CD4-positive, alpha-beta T cell treated with Interferon alpha-2 for 1 hour (primary cell): ENCODE data around the gene SETDB2.

ENCODE experiments used
- DNase-seq, 2 donors: peaks; one replicate each; pipeline ENCODE4 v3.0.0-alpha.2; 2020 to 2022

The SETDB2 gene

GRCh38 chr13:49429121-49429520, 15.0 kb upstream of the SETDB2 start:
- no peak for DNase-seq

DNA sequence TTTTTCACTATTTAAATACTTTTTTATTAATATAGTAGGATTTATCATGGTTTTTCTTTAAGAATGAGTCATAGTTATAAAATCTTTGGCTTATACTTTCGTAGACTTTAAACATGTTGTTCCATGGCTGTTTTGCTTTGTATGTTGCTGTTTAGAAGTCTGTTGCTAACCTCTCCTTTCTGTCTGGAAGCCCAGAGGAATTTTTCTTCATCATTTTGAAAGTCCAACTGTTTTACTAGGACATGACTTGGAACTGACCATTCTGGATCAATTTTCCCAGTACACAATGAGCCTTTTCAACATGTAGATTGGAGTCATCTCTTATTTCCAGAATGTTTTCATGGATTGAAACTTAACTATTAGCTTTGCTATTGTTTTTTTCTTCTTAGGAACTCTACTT, 8.1 kb upstream of the SETDB2 start:
- DNase-seq: no peak

DNA sequence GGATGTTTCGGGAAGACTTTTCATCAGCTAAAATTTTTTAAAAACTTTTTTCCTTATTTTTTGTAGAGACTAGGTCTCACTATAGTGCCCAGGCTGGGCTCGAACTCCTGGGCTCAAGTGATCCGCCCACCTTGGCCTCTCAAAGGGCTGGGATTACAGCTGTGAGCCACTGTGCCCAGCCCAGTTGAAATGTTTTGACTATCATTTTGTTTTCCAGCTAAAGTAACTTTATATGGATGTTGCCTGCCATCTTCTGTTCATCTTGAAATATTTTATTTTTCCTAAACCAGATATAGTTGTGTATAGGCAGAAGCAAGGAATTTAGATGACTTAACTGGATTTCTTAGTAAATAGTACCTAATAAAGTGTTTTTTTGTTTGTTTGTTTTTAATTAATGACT, 7.2 kb upstream of the SETDB2 start:
- DNase-seq: no peak

DNA sequence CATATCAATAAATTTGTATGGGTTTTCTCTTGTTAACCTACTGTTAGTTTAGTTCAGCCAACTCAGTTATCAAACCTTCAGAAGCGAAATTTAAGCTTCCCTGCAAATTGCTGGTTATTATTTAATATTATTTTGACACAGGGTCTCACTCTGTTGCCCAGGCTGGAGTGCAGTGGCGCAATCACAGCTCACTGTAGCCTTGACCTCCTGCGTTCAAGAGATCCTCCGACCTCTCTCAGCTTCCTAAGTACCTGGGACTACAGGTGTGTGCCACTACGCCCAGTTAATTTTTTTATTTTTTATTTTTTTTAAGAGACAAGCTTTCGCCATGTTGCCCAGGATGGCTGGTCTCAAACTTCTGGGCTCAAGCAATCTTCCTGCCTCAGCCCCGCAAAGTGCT, 6.4 kb upstream of the SETDB2 start:
- no peak for DNase-seq

- DNase-seq: no peak
These were observed 4.5 kb upstream of the SETDB2 start for GRCh38 chr13:49439609-49440008.

DNA sequence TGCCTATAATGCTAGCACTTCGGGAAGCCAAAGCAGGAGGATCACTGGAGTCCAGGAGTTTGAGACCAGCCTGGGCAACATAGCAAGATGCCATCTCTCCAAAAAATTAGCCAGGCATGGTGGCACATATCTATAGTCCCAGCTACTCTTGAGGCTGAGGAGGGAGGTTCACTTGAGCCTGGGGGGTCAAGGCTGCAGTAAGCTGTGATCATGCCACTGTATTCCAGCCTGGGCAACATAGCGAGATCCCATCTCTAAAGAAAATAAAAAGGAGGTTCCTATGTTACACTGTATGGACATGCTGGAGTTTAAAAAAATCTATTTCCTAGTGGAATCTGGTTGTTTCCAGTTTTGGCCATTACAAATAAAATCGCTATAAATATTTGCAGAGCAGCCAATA, 2.8 kb upstream of the SETDB2 start:
- DNase-seq: no peak

DNA sequence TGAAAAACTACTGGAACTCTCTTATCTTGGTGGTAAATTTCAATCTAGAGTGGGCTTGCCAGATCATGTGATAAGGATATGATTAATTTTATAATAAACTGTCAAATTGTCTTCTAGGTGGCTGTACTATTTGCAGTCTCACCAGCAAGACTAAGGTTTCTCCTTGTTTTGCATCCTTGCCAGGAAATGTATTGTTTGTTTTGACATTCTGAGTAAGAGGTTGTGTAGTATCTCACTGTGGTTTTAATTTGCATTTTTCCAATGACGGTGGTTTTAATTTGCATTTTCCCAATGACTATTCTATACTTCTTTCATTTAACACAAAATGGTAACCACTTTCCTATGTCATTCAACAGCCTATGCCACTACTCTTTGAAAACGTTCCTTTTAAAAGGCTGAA, 2.2 kb upstream of the SETDB2 start:
- DNase-seq: no peak

- DNase-seq: no peak
These were observed 744 bp upstream of the SETDB2 start for GRCh38 chr13:49443357-49443703.

DNA sequence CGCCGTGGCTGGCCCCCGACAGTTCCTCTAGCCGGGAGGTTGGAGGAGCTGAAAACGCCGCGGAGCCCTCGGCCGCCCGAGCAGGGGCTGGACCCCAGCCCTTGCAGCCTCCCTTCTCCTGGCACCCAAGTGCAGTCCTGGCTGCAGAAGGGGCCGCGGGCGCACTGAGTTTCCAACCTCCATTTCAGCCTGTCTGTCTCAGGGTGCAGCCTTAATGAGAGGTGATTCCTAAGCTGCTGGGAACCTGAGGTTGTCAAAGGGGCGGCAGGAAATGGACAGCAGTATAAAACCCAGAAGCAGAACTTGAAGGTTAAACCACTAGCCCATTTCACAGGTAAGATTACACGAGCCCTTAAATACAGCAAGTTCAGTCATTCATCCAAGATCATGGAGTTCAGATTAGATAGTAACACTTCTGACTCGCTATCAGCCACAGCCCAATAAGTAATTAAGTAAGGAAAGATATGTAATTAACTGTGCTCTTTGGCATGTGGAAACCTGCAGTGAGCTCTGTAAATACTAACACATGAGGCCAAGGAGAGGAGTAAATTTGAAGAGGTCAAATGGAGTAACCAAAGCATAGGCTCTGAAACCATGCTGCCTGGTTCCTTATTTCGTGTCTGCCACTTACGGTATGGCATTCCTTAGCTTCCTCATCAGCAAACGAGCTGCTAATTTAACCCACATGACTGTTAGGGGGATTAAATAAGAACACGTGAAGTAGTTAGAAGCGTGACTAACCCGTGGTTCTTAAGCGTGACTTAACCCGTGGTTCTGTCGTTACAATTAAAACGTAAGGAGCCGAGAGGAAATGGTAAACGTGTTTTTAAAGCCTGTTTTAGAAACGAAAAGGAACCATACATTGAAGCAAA, 686 bp downstream of the SETDB2 start:
- peak; percentile 59 to 72 for DNase-seq

- no peak for DNase-seq
These were observed 2.4 kb downstream of the SETDB2 start for GRCh38 chr13:49446473-49446872.

GRCh38 chr13:49448753-49449152, 4.7 kb downstream of the SETDB2 start:
- no peak for DNase-seq

GRCh38 chr13:49450105-49450819, 6.2 kb downstream of the SETDB2 start:
- no peak for DNase-seq

GRCh38 chr13:49452725-49453457, 8.8 kb downstream of the SETDB2 start:
- no peak for DNase-seq

DNA sequence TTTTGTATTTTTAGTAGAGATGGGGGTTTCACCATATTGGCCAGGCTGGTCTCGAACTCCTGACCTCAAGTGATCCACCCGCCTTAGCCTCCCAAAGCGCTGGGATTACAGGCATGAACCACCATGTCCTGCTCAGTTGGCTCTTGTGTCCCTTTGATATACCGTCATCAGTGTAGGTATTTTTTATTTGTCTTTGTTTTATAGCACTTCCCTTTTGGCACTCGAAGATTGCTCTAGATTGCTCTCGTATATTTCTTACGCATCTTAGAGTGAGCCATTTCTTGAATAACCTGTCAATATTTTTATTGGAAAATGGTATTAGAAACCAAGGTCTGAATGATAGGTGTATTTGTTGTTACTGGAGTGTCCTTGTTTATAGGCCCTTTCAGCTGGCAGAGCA, 9.4 kb downstream of the SETDB2 start:
- no peak for DNase-seq

DNA sequence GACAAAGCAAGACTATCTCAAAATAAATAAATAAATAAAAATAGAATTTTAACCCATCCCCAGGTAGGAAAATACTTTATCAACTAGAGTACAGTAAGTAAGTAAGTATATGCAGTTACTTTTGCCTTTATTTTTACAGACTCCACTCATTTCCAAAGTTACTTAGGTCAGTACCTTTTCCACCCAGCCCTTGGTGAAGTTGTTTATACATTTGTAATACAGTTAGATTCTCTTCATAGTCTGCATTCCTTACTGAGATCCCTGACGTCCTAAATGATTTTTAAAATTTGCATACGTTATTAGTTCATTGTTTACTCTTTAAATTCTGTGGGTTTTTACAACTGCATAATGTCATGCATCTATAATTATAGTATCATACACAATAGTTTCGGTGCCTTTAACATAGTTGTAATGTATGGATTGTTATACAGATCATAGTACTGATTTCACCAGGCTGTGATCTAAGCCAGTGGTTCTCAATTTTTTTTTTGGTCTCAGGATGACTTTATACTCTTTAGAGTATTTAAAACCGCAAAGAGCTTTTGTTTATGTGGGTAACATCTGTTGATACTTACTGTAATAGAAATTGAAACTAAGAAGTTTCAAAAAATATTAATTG, 10.4 kb downstream of the SETDB2 start:
- peak in 1 of 2 donors; percentile 51 for DNase-seq

DNA sequence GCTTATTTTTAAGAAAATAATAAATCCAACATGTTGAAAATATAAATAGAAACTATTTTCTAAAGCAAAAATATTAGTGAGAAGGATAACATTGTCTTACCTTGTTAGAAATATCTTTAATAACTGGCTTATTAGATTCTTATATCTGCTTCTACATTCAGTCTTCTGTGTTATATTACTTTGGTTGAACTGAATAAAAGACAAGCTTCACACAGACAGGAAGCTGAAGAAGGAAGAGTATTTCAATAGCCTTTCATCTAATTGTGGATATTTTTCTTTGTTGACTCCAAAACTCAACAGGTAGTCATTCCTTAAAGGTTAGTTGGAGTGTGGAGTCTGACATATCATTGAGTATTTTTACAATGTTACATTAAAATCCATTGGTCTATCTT, 10.9 kb downstream of the SETDB2 start:
- DNase-seq: peak in 1 of 2 donors; percentile 12

DNA sequence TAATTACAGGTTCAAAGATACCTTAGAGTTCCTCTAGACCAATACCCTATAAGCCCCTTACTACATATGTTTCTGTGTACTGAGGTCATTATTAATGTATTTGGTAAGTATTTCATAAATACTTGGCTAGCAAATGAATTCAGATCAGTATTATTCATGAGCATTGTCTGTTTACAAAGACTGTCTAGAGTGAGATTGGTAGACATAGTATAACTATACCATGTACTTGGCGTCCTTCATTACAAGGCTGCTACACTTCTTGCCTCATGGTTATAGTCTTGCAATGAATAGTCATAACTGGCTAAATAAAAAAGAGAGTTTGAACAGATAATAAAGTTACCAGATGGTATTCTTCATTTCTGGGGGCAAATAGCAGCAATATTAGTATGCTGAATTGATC, 12.1 kb downstream of the SETDB2 start:
- DNase-seq: no peak

DNA sequence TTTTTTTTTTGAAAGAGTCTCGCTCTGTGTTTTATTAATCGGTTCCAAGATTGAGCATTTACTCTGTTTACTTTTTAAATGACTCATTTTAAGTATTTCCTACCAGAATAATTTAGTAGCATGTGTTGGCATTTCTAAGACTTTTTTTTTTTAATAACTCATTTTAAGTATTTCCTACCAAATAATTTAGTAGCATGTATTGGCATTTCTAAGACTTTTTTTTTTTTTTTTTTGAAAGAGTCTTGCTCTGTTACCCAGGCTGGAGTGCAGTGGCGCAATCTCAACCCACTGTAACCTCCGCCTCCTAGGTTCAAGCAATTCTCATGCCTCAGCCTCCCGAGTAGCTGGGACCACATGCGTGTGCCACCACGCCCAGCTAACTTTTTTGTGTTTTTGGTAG, 13.1 kb downstream of the SETDB2 start:
- DNase-seq: no peak

GRCh38 chr13:49459580-49459979, 15.5 kb downstream of the SETDB2 start:
- no peak for DNase-seq

- DNase-seq: no peak
These were observed 20.0 kb downstream of the SETDB2 start for GRCh38 chr13:49464085-49464484.

- DNase-seq: no peak
These were observed 20.7 kb downstream of the SETDB2 start for GRCh38 chr13:49464621-49465325.

- no peak for DNase-seq
These were observed 22.3 kb downstream of the SETDB2 start for GRCh38 chr13:49466292-49466838.
